Rectal smooth muscle tissue (tissue), 1 donor: ENCODE results near the gene OR51G1.

Experiments used
- H3K27ac ChIP-seq: one replicate; pipeline ENCODE4 v1.7.0; 2013; ENCODE audit warnings: low read depth, low read length, inconsistent platforms
- H3K27me3 ChIP-seq: one replicate; pipeline ENCODE4 v1.7.0; 2013; ENCODE audit warnings: low read length; ENCODE audit not compliant: control insufficient read depth, insufficient read depth
- H3K36me3 ChIP-seq: one replicate; pipeline ENCODE4 v1.7.0; 2013; ENCODE audit warnings: low read length; ENCODE audit not compliant: control insufficient read depth, insufficient read depth
- H3K4me1 ChIP-seq: one replicate; pipeline ENCODE4 v1.7.0; 2013; ENCODE audit warnings: low read length; ENCODE audit not compliant: control insufficient read depth, insufficient read depth
- H3K4me3 ChIP-seq: one replicate; pipeline ENCODE4 v1.7.0; 2013; ENCODE audit warnings: low read length
- H3K9ac ChIP-seq: one replicate; pipeline ENCODE4 v1.7.0; 2013; ENCODE audit warnings: low read length

The OR51G1 gene

DNA sequence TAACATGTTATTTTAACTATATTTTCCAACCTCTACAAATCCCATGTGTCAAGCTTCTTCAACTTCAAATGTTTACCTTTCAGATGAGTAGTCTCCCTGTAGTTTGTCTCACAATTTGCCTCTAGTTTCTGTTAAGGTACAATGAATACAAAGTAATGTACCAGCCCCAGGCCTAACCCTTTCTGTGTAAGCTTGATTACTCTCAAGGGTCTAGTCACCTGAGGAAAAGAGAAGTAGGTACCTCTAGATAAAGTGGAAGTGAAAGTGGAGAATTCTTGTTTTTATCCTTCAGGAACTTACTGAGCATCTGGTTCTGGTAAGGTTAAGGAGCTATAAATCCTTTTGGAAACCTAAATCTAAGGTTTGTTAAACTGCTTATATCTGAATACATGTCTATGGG lies 20.7 kb downstream of the OR51G1 start, which contains the start of gene OR51A7:
OR51A7 (plus strand) TSS at position 300 of the 400 bp plus-strand sequence. CDS start 3,587 bp downstream, outside the sequence.
- Histone ChIP-seq H3K4me1 (no peaks in the 10 kb centered on the region), H3K27ac (no peak within 1 kb of the TSS), H3K9ac (no peak within 1 kb of the TSS), H3K27me3 (no peaks in the 10 kb centered on the region), H3K4me3 (no peak within 1 kb of the TSS), H3K36me3 (no peaks in the 10 kb centered on the region)

DNA sequence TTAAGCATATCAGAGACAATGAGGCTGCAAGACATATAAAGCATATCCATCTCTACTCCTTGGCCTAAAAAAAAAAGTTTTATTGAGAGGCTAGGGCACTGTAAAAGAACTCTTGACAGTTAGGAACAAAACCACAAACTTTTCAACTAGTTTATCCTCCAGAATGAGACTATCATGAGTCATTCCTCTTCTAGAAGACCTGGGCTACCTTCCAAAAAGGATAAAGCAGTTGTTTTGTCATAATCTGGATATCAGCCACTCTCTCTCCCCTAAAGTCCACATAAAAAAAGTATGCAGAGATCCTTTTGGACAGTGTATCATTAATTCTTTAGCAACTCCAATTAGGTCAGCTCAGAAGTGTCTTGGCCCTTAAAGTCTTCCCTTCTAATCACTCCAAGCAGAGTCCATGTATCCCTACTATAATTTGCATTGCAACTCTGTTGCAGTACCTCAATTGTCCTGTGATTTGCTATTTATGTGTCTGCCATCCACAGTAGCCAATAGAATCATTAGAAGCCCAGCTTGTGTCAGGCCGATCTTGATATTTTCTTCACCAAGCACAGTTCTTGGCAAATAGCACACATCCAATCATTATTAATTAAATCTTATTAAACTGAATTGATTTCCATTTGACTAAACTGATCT lies 32.0 kb downstream of the OR51G1 start:
- H3K4me3 ChIP-seq, result no peak overlapping the region
- H3K27me3 ChIP-seq, result no peaks in the 10 kb centered on the region

GRCh38 chr11:4890279-4890678 lies 33.9 kb downstream of the OR51G1 start:
- Histone ChIP-seq H3K9ac (no peak overlapping the region), H3K27ac (no peak overlapping the region), H3K27me3 (no peaks in the 10 kb centered on the region), H3K4me1 (no peaks in the 10 kb centered on the region), H3K36me3 (no peaks in the 10 kb centered on the region), H3K4me3 (no peak overlapping the region)

More for the DNA sequence above, 32.0 kb downstream of the OR51G1 start:
- no peak overlapping the region for H3K27ac ChIP-seq
- no peaks in the 10 kb centered on the region for H3K4me1 ChIP-seq
- no peak overlapping the region for H3K9ac ChIP-seq
- H3K36me3 ChIP-seq, result no peaks in the 10 kb centered on the region

- H3K36me3 ChIP-seq, result no peaks in the 10 kb centered on the region
- no peak overlapping the region for H3K4me3 ChIP-seq
- H3K9ac ChIP-seq, result no peak overlapping the region
- H3K4me1 ChIP-seq, result no peaks in the 10 kb centered on the region
- H3K27ac ChIP-seq, result no peak overlapping the region
- no peaks in the 10 kb centered on the region for H3K27me3 ChIP-seq
Measured at GRCh38 chr11:4887591-4887990, 36.5 kb downstream of the OR51G1 start.

DNA sequence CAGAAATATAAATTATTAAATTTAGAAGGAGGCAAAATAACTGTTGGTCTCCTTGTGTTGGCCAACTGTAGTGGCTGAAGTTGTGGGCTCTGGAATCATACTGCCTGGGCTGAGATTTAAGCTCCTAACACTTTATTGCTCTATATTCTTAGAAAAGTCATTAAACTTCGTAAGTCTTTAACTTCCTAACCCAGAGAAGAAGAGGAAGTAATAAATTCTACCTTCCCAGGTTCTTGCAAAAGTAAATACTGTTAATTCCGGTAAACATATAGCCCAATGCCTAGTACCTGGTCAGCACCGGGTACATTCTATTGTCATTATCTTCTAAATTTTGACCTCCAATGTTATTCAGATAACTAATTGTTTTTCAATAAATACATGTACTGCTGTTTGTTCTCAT lies 38.0 kb downstream of the OR51G1 start:
- H3K27ac ChIP-seq, result no peak overlapping the region
- no peaks in the 10 kb centered on the region for H3K36me3 ChIP-seq
- no peaks in the 10 kb centered on the region for H3K27me3 ChIP-seq
- H3K4me1 ChIP-seq, result no peaks in the 10 kb centered on the region
- H3K4me3 ChIP-seq, result no peak overlapping the region
- H3K9ac ChIP-seq, result no peak overlapping the region

- Histone ChIP-seq H3K4me3 (no peak overlapping the region), H3K27me3 (no peaks in the 10 kb centered on the region), H3K9ac (no peak overlapping the region), H3K36me3 (no peaks in the 10 kb centered on the region), H3K4me1 (no peaks in the 10 kb centered on the region), H3K27ac (no peak overlapping the region)
Measured at GRCh38 chr11:4884361-4884760, 39.8 kb downstream of the OR51G1 start.

- Histone ChIP-seq H3K27me3 (no peaks in the 10 kb centered on the region), H3K27ac (no peak overlapping the region), H3K36me3 (no peaks in the 10 kb centered on the region), H3K4me3 (no peak overlapping the region), H3K4me1 (no peaks in the 10 kb centered on the region), H3K9ac (no peak overlapping the region)
Measured at GRCh38 chr11:4882543-4882942, 41.6 kb downstream of the OR51G1 start.

GRCh38 chr11:4881860-4882500 lies 42.2 kb downstream of the OR51G1 start, which contains the start of gene OR51T1:
TSS of gene OR51T1 (plus strand) at chr11:4881900. CDS start at chr11:4881900, 0 bp downstream.
- Histone ChIP-seq H3K9ac (no peak within 1 kb of the TSS), H3K4me3 (no peak within 1 kb of the TSS), H3K4me1 (no peaks in the 10 kb centered on the region), H3K36me3 (no peaks in the 10 kb centered on the region), H3K27ac (no peak within 1 kb of the TSS), H3K27me3 (no peaks in the 10 kb centered on the region)

GRCh38 chr11:4881188-4881587 lies 43.0 kb downstream of the OR51G1 start:
- H3K36me3 ChIP-seq, result no peaks in the 10 kb centered on the region
- no peaks in the 10 kb centered on the region for H3K27me3 ChIP-seq
- H3K27ac ChIP-seq, result no peak overlapping the region
- no peak overlapping the region for H3K4me3 ChIP-seq
- no peak overlapping the region for H3K9ac ChIP-seq
- H3K4me1 ChIP-seq, result no peaks in the 10 kb centered on the region
